ENCODE data around the gene ABR. TPM values are rescaled to one million over a fixed set of nuclear protein-coding genes. Genes with fewer than 3 reads are reported as not detected.

Gene ABR
- total RNA-seq, 1 experiment from 2014 or later: 35.4 TPM

DNA sequence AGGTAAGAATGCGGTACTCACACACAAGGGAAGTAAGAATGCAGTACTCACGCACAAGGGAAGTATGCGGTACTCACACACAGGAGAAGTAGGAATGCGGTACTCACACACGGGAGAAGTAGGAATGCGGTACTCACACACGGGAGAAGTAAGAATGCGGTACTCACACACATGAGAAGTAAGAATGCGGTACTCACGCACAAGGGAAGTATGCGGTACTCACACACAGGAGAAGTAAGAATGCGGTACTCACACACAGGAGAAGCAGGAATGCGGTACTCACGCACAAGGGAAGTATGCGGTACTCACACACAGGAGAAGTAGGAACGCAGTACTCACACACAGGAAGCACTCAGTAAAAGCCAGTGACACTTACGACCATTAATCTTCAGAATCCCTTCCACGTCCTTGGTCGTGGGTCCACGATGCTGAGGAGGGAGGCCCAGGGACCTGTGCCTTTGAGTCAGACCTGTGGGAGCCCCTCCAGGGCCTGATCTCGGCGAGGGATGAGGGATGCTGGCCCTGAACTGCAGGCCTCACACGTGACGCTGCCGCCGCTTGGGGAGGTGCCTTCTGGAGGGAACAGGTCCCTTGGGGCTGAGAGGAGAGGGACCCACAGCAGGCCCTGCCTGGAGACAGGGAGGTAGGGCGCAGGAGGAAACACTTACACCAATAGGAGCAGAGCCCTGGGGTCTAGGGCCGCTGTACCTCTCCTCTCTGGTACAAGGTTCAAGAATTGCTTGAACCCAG is 20.2 kb downstream of the ABR start:
- TF ChIP-seq EZH2 (IDR thresholded peaks at IDR 0.05; ENCODE audit: low read length, unreplicated experiment): no peak
- no peak for TF ChIP-seq EZH2phosphoT487 (IDR thresholded peaks at IDR 0.05; ENCODE audit: borderline replicate concordance, low read length)
- TF ChIP-seq, protein P1, sequence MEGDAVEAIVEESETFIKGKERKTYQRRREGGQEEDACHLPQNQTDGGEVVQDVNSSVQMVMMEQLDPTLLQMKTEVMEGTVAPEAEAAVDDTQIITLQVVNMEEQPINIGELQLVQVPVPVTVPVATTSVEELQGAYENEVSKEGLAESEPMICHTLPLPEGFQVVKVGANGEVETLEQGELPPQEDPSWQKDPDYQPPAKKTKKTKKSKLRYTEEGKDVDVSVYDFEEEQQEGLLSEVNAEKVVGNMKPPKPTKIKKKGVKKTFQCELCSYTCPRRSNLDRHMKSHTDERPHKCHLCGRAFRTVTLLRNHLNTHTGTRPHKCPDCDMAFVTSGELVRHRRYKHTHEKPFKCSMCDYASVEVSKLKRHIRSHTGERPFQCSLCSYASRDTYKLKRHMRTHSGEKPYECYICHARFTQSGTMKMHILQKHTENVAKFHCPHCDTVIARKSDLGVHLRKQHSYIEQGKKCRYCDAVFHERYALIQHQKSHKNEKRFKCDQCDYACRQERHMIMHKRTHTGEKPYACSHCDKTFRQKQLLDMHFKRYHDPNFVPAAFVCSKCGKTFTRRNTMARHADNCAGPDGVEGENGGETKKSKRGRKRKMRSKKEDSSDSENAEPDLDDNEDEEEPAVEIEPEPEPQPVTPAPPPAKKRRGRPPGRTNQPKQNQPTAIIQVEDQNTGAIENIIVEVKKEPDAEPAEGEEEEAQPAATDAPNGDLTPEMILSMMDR (conservative IDR thresholded peaks at IDR 0.05; ENCODE audit: low read depth, low read length): no peak
- H3K4me3 ChIP-seq (ENCODE audit: low read length): no peak overlapping the region
- intact Hi-C loops (cut with micrococcal nuclease): no loop called here
- ChIA-PET CTCF (no interaction called here), POLR2A (ENCODE audit: unreplicated experiment) (no interaction called here)
- no peak overlapping the region for H3K4me2 ChIP-seq (ENCODE audit: low read length)
- no peaks in the 10 kb centered on the region for H3K4me1 ChIP-seq (ENCODE audit: insufficient read depth, low read length)
- H3F3A ChIP-seq (ENCODE audit: low read length, unreplicated experiment): no peaks in the 10 kb centered on the region
- no peaks in the 10 kb centered on the region for H3K9me2 ChIP-seq (replicated peaks; ENCODE audit: low read length)
- no peak overlapping the region for H2AFZ ChIP-seq (ENCODE audit: low read length)
- H3K27ac ChIP-seq (ENCODE audit: low read length): no peak overlapping the region
- no peaks in the 10 kb centered on the region for H3K27me3 ChIP-seq (ENCODE audit: low read length)
- H4K20me1 ChIP-seq (ENCODE audit: low read length): no peaks in the 10 kb centered on the region
- H3K9me3 ChIP-seq (ENCODE audit: low read length): no peaks in the 10 kb centered on the region
- H3K79me2 ChIP-seq (ENCODE audit: low read length): no peaks in the 10 kb centered on the region
- H3K36me3 ChIP-seq (ENCODE audit: low read depth, low read length): no peaks in the 10 kb centered on the region
- DNase-seq (no peak), ATAC-seq (no peak)
- no peak overlapping the region for H3K9ac ChIP-seq (ENCODE audit: low read length)
- no TSS peak for BruUV-seq (replicated peaks)

DNA sequence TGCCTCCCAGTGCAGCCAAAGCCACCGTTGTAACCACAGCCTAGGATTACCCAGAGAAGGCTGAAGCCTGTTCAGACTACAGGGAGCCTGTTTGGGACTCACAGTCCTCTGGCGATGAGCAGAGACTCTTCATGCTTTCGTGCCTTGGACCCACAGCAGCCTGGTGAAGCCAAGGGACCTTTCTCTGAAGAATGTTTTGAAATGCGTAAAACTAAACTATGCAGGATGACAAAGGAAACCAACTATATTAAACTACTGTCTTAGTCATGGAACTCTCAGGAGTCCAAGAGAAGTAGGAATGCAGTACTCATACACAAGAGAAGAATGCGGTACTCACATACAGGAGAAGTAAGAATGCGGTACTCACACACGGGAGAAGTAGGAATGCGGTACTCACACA is 20.9 kb downstream of the ABR start:
- TF ChIP-seq, protein P1 (conservative IDR thresholded peaks at IDR 0.05; ENCODE audit: low read depth, low read length): no peak
- no peak for TF ChIP-seq EZH2 (IDR thresholded peaks at IDR 0.05; ENCODE audit: low read length, unreplicated experiment)
- no peak for TF ChIP-seq EZH2phosphoT487 (IDR thresholded peaks at IDR 0.05; ENCODE audit: borderline replicate concordance, low read length)
- Histone ChIP-seq H2AFZ (ENCODE audit: low read length) (no peak overlapping the region), H3K27ac (ENCODE audit: low read length) (no peak overlapping the region), H3K36me3 (ENCODE audit: low read depth, low read length) (no peaks in the 10 kb centered on the region), H3K9me3 (ENCODE audit: low read length) (no peaks in the 10 kb centered on the region), H3K79me2 (ENCODE audit: low read length) (no peaks in the 10 kb centered on the region), H3K4me2 (ENCODE audit: low read length) (no peak overlapping the region), H3K9ac (ENCODE audit: low read length) (no peak overlapping the region), H3K9me2 (replicated peaks; ENCODE audit: low read length) (no peaks in the 10 kb centered on the region), H3K27me3 (ENCODE audit: low read length) (no peaks in the 10 kb centered on the region), H3F3A (ENCODE audit: low read length, unreplicated experiment) (no peaks in the 10 kb centered on the region), H3K4me3 (ENCODE audit: low read length) (no peak overlapping the region), H3K4me1 (ENCODE audit: insufficient read depth, low read length) (no peaks in the 10 kb centered on the region), H4K20me1 (ENCODE audit: low read length) (no peaks in the 10 kb centered on the region)
- ChIA-PET CTCF (no interaction called here), POLR2A (ENCODE audit: unreplicated experiment) (no interaction called here)
- intact Hi-C loops (cut with micrococcal nuclease): no loop called here
- BruUV-seq (replicated peaks): no TSS peak
- DNase-seq (no peak), ATAC-seq (no peak)

- Histone ChIP-seq H2AFZ (ENCODE audit: low read length) (no peak overlapping the region), H3K27ac (ENCODE audit: low read length) (no peak overlapping the region), H3K9me3 (ENCODE audit: low read length) (no peaks in the 10 kb centered on the region), H3K4me1 (ENCODE audit: insufficient read depth, low read length) (no peaks in the 10 kb centered on the region), H3F3A (ENCODE audit: low read length, unreplicated experiment) (no peaks in the 10 kb centered on the region), H4K20me1 (ENCODE audit: low read length) (no peaks in the 10 kb centered on the region), H3K79me2 (ENCODE audit: low read length) (no peaks in the 10 kb centered on the region), H3K9ac (ENCODE audit: low read length) (no peak overlapping the region), H3K36me3 (ENCODE audit: low read depth, low read length) (no peaks in the 10 kb centered on the region), H3K4me3 (ENCODE audit: low read length) (no peak overlapping the region), H3K9me2 (replicated peaks; ENCODE audit: low read length) (no peaks in the 10 kb centered on the region), H3K27me3 (ENCODE audit: low read length) (no peaks in the 10 kb centered on the region), H3K4me2 (ENCODE audit: low read length) (no peak overlapping the region)
- TF ChIP-seq, protein P1 (conservative IDR thresholded peaks at IDR 0.05; ENCODE audit: low read depth, low read length): no peak
- TF ChIP-seq EZH2 (IDR thresholded peaks at IDR 0.05; ENCODE audit: low read length, unreplicated experiment) (no peak), EZH2phosphoT487 (IDR thresholded peaks at IDR 0.05; ENCODE audit: borderline replicate concordance, low read length) (no peak)
- intact Hi-C loops (cut with micrococcal nuclease): no loop called here
- ChIA-PET POLR2A (ENCODE audit: unreplicated experiment) (no interaction called here), CTCF (interaction anchor here (0.6 kb wide), 1 partner anchor 34 kb away, joined by 5 read pairs; no protein-coding TSS in a partner anchor)
- DNase-seq: no peak
- no peak for ATAC-seq
- BruUV-seq (replicated peaks): no TSS peak
Measured at GRCh38 chr17:1156864-1157263, 22.9 kb downstream of the ABR start.
